OCI-LY3 (cell line): ENCODE results near the gene TRPV2.

Experiments
- H2AFZ ChIP-seq: fragments of 200-600, 300-600 bp; shearing (Covaris generic); 2 replicates; pipeline ENCODE4 v1.6.0; 2014; ENCODE audit warnings: antibody characterized with exemption, low read depth, low read length
- H3K27ac ChIP-seq: fragments of 200-600, 300-600 bp; sonication (generic); 2 replicates; pipeline ENCODE4 v1.5.1; 2014; ENCODE audit warnings: mild to moderate bottlenecking, low read length, moderate library complexity, mixed read lengths
- H3K27me3 ChIP-seq: fragments of 200-600, 300-600 bp; sonication (generic); 2 replicates; pipeline ENCODE4 v1.6.1; 2014; ENCODE audit warnings: low read depth, low read length, mixed read lengths
- H3K36me3 ChIP-seq: fragments of 200-600, 300-600 bp; sonication (generic); replicated peaks from 2 replicates; pipeline ENCODE3; 2014; ENCODE audit warnings: low read depth, low read length, mixed read lengths
- H3K4me1 ChIP-seq: fragments of 300-600, 200-600 bp; sonication (generic); 2 replicates; pipeline ENCODE4 v1.6.1; 2014; ENCODE audit warnings: low read length, mixed read lengths
- H3K4me2 ChIP-seq: fragments of 200-600, 300-600 bp; sonication (generic); 2 replicates; pipeline ENCODE4 v1.6.1; 2014; ENCODE audit warnings: low read length, mixed read lengths
- H3K4me3 ChIP-seq: fragments of 300-600, 200-600 bp; sonication (generic); 2 replicates; pipeline ENCODE4 v1.5.1; 2014; ENCODE audit warnings: antibody characterized with exemption, mild to moderate bottlenecking, low read length, moderate library complexity
- H3K79me2 ChIP-seq: fragments of 300-600, 200-600 bp; shearing (Covaris generic); 2 replicates; pipeline ENCODE4 v1.6.1; 2014; ENCODE audit warnings: mild to moderate bottlenecking, low read length, mixed read lengths
- H3K9ac ChIP-seq: fragments of 300-600, 200-600 bp; shearing (Covaris generic); 2 replicates; pipeline ENCODE4 v1.6.0; 2014; ENCODE audit warnings: mild to moderate bottlenecking, low read length, moderate library complexity
- H3K9me3 ChIP-seq: fragments of 200-600, 300-600 bp; shearing (Covaris generic); 2 replicates; pipeline ENCODE4 v1.6.1; 2014; ENCODE audit warnings: low read length, mixed read lengths; ENCODE audit not compliant: insufficient read depth
- H4K20me1 ChIP-seq: fragments of 200-600, 300-600 bp; sonication (generic); 2 replicates; pipeline ENCODE4 v1.6.1; 2016; ENCODE audit warnings: low read length, mixed read lengths; ENCODE audit not compliant: insufficient read depth
- EZH2phosphoT487 ChIP-seq: fragments of 200-600 bp; shearing (Covaris generic); IDR thresholded peaks from 2 replicates; pipeline ENCODE4 v1.6.1; 2018; ENCODE audit warnings: antibody characterized with exemption, mixed run types, low read depth
- TF ChIP-seq, protein P1 (sequence below): fragments of 200-600, 300-600 bp; sonication (generic); IDR thresholded peaks from 2 replicates; pipeline ENCODE4 v1.5.1; 2014; ENCODE audit warnings: antibody characterized with exemption, low read length, low read depth

The TRPV2 gene

DNA sequence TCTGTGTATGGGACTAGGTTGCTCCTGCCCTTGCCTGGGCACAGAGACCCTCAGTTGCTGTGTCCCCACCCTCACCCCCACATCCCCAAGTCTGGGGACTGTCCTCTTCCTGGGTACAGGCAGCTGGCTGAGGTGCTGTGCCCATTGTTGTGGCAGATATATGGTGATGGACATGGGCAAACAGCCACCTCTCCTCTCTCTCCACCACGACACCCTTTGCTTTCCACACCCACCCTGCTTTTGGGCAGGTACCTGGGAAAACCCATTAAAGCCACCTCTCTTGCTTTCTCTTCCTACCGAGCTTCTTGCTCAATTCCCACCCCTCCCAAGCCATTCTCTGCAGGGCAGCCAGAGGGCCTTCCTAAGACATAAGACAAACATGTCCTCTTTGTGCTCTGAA lies 21.7 kb downstream of the TRPV2 start:
- H3K4me2 ChIP-seq = no peak overlapping the region
- H2AFZ ChIP-seq = no peak overlapping the region
- H3K79me2 ChIP-seq = peaks cover 34% of the 10 kb centered on the region
- no peaks in the 10 kb centered on the region for H3K9me3 ChIP-seq
- H3K36me3 ChIP-seq = peaks cover 27% of the 10 kb centered on the region
- peaks cover 18% of the 10 kb centered on the region for H3K4me1 ChIP-seq
- no peaks in the 10 kb centered on the region for H3K27me3 ChIP-seq
- no peak overlapping the region for H3K27ac ChIP-seq
- no peak overlapping the region for H3K4me3 ChIP-seq
- H4K20me1 ChIP-seq = peaks cover 3% of the 10 kb centered on the region; the same call in 1 of the 2 replicates
- TF ChIP-seq, protein P1, sequence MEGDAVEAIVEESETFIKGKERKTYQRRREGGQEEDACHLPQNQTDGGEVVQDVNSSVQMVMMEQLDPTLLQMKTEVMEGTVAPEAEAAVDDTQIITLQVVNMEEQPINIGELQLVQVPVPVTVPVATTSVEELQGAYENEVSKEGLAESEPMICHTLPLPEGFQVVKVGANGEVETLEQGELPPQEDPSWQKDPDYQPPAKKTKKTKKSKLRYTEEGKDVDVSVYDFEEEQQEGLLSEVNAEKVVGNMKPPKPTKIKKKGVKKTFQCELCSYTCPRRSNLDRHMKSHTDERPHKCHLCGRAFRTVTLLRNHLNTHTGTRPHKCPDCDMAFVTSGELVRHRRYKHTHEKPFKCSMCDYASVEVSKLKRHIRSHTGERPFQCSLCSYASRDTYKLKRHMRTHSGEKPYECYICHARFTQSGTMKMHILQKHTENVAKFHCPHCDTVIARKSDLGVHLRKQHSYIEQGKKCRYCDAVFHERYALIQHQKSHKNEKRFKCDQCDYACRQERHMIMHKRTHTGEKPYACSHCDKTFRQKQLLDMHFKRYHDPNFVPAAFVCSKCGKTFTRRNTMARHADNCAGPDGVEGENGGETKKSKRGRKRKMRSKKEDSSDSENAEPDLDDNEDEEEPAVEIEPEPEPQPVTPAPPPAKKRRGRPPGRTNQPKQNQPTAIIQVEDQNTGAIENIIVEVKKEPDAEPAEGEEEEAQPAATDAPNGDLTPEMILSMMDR = no peak
- TF ChIP-seq EZH2phosphoT487 = no peak
- H3K9ac ChIP-seq = no peak overlapping the region

DNA sequence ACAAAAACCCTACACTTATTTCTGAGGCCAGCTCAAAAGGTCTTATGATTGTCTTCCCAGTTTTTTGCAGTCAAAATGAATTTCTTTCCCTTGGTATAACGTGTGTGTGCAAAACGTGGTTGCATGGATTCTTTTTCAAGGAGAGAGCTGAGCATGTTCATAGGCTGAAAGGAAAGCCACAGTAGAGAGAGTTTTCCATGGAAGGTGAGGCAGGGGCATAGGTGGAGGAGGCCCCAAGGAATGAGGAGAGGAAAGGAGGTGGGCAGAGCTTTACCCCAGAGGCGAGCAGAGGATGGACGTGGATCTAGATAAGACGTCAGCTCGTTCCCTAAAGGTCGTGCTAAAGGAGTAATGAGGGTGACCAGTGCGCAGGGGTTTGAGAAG lies 22.8 kb downstream of the TRPV2 start:
- Histone ChIP-seq H3K9me3 (no peaks in the 10 kb centered on the region), H2AFZ (peak overlapping the region; percentile 41; the same call in 1 of the 2 replicates), H3K4me1 (peaks cover 22% of the 10 kb centered on the region), H4K20me1 (peaks cover 14% of the 10 kb centered on the region), H3K4me3 (peak overlapping the region; percentile 92), H3K27ac (peak overlapping the region; percentile 66), H3K4me2 (peak overlapping the region; percentile 96), H3K36me3 (peaks cover 38% of the 10 kb centered on the region), H3K9ac (peak overlapping the region; percentile 84), H3K79me2 (peaks cover 44% of the 10 kb centered on the region), H3K27me3 (no peaks in the 10 kb centered on the region)
- TF ChIP-seq, protein P1 = no peak
- TF ChIP-seq EZH2phosphoT487 = no peak

DNA sequence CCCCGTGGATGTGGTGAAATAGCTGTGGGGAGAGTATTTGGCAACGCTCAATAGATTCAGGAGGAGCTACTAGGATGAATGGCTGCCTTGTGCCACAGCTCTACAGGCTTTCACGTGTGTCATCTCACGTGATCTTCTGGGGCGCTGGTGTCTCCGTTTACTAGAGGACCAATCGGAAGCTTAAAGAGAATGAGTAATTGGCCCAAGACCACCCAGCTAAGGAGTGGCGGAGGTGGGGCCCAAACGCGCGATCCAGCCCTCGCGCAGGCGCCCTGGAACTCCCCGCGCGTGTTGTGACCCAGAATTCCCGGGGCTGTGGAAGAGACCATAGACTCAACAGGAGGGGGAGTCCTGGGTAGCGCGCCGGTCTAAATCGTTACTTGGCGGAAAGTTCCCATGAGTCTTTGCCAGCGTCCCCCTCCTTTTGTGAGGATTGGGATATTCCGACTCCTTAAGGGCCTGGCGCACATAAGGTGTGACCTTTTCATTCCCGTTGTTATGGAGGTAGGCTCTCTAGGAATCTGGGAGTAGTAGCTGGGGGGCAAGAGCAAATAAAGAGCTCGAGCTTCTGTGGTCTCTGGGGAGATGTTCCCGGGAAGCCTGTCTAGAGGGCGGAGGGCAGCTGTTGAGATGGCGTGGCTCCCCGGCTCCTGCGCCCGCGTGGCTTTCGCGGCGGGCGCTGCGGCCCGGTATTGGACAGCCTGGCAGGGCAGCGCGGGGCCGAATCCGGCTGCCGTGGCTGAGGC lies 23.4 kb downstream of the TRPV2 start:
- peak overlapping the region; percentile 41; the same call in 1 of the 2 replicates for H2AFZ ChIP-seq
- peaks cover 14% of the 10 kb centered on the region for H4K20me1 ChIP-seq
- H3K79me2 ChIP-seq = peaks cover 47% of the 10 kb centered on the region
- H3K27ac ChIP-seq = peak overlapping the region; percentile 74
- H3K4me3 ChIP-seq = peak overlapping the region; percentile 95
- H3K36me3 ChIP-seq = peaks cover 43% of the 10 kb centered on the region
- peak overlapping the region; percentile 99 for H3K9ac ChIP-seq
- TF ChIP-seq EZH2phosphoT487 = no peak
- TF ChIP-seq, protein P1 = no peak
- H3K4me1 ChIP-seq = peaks cover 22% of the 10 kb centered on the region
- no peaks in the 10 kb centered on the region for H3K9me3 ChIP-seq
- peak overlapping the region; percentile 97 for H3K4me2 ChIP-seq
- H3K27me3 ChIP-seq = no peaks in the 10 kb centered on the region

DNA sequence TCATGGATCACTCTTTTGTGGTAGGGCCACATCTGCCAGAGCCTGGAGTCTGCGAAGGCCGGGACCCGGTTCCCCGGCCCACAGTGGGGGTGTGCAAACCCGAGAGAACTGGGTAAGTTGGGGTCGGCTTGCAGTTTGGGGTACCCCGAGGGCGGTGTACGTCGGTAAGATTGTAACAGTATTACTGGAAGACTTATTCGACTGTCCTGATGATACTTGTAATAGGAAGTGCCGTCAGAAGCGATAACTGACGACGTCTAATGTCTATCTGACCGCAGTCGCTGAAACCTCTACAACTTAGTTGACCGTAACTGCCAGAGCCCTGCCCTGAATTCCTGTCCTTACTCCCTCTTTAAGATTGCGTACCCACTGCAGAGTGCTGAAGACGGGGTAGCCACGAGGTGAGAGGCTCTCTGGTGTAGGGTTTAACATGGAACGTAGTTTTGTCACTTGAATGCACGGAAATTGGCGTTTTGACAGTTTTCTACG lies 24.0 kb downstream of the TRPV2 start:
- H3K36me3 ChIP-seq = peaks cover 45% of the 10 kb centered on the region
- H3K79me2 ChIP-seq = peaks cover 47% of the 10 kb centered on the region
- H2AFZ ChIP-seq = no peak overlapping the region

More for the DNA sequence above, 24.0 kb downstream of the TRPV2 start:
- no peaks in the 10 kb centered on the region for H3K9me3 ChIP-seq
- peak overlapping the region; percentile 74 for H3K27ac ChIP-seq
- peak overlapping the region; percentile 99 for H3K9ac ChIP-seq
- peak overlapping the region; percentile 95 for H3K4me3 ChIP-seq
- H3K4me1 ChIP-seq = peaks cover 22% of the 10 kb centered on the region
- no peak for TF ChIP-seq EZH2phosphoT487
- TF ChIP-seq, protein P1 = no peak
- peak overlapping the region; percentile 97 for H3K4me2 ChIP-seq
- peaks cover 17% of the 10 kb centered on the region for H4K20me1 ChIP-seq
- no peaks in the 10 kb centered on the region for H3K27me3 ChIP-seq
